ENCODE results near the gene TMEM200A. TPM values are rescaled to one million over a fixed set of nuclear protein-coding genes. Genes with fewer than 3 reads are reported as not detected.

Gene TMEM200A
- total RNA-seq, 3 donors from 2014 or later (not counting 1 experiment from before 2014, with no cell fraction given): 0.16 to 0.52 (median 0.50) TPM

DNA sequence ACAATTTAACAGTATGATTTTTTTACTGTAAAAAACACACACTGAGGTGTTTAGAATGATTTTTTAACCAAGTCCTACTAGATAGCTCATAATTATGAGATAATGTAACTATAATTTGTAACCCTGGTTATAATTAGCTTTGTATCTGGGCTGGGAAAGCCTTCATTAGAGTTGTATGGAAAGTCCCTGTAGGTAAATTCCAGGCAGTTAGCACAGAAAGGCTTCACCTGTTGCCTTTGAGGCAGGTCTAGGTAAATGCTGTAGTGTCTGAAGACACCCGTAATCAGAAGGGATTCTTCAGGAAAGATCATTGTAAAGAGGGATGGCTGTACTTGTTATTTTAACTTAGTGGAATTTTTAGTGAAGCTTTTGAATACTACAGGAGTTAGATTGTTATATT is 1.9 kb downstream of the TMEM200A start:
- no peak for TF ChIP-seq CTCF (IDR thresholded peaks at IDR 0.05)
- Histone ChIP-seq H3K9me3 (ENCODE audit: control insufficient read depth, insufficient read depth, low read length) (no peaks in the 10 kb centered on the region), H3K4me1 (ENCODE audit: control insufficient read depth, insufficient read depth, low read length) (peaks cover 15% of the 10 kb centered on the region), H3K27me3 (ENCODE audit: control insufficient read depth, insufficient read depth, low read length) (peaks cover 13% of the 10 kb centered on the region), H3K36me3 (ENCODE audit: control insufficient read depth, insufficient read depth, low read length) (no peaks in the 10 kb centered on the region), H3K4me3 (ENCODE audit: low read length) (no peak overlapping the region), H3K27ac (ENCODE audit: low read length) (no peak overlapping the region)
- no peak overlapping the region for H3K27ac Mint-ChIP-seq
- H3K4me3 Mint-ChIP-seq: no peak overlapping the region
- H3K9me3 Mint-ChIP-seq: no peaks in the 10 kb centered on the region
- H3K27me3 Mint-ChIP-seq (ENCODE audit: low read depth in 2 of 2): peaks cover 44 to 60% of the 10 kb centered on the region in 2 donors
- H3K36me3 Mint-ChIP-seq: no peaks in the 10 kb centered on the region
- DNase-seq: peak in 1 of 2 donors; percentile 32
- H3K4me1 Mint-ChIP-seq: peaks cover 0 to 6% of the 10 kb centered on the region in 2 donors
- intact Hi-C loops (cut with micrococcal nuclease): no loop called here
- ATAC-seq: no peak
- 100% methylated on average over 1 of the region's 1 CpG for WGBS (ENCODE audit: insufficient coverage)

- Mint-ChIP-seq H3K9me3 (no peaks in the 10 kb centered on the region), H3K27me3 (ENCODE audit: low read depth in 2 of 2) (peaks cover 41 to 52% of the 10 kb centered on the region in 2 donors), H3K4me1 (peaks cover 0 to 6% of the 10 kb centered on the region in 2 donors), H3K27ac (no peak overlapping the region), H3K36me3 (no peaks in the 10 kb centered on the region), H3K4me3 (no peak overlapping the region)
- H3K27ac ChIP-seq (ENCODE audit: low read length): no peak overlapping the region
- peaks cover 15% of the 10 kb centered on the region for H3K4me1 ChIP-seq (ENCODE audit: control insufficient read depth, insufficient read depth, low read length)
- DNase-seq: peak in 1 of 2 donors; percentile 6
- no peak for ATAC-seq
- peaks cover 13% of the 10 kb centered on the region for H3K27me3 ChIP-seq (ENCODE audit: control insufficient read depth, insufficient read depth, low read length)
- H3K9me3 ChIP-seq (ENCODE audit: control insufficient read depth, insufficient read depth, low read length): no peaks in the 10 kb centered on the region
- no peaks in the 10 kb centered on the region for H3K36me3 ChIP-seq (ENCODE audit: control insufficient read depth, insufficient read depth, low read length)
- 55% methylated on average over 1 of the region's 1 CpG for WGBS (ENCODE audit: insufficient coverage)
- no peak overlapping the region for H3K4me3 ChIP-seq (ENCODE audit: low read length)
- no peak for TF ChIP-seq CTCF (IDR thresholded peaks at IDR 0.05)
- intact Hi-C loops (cut with micrococcal nuclease): no loop called here
Measured at GRCh38 chr6:130368576-130368975, 2.8 kb downstream of the TMEM200A start.

DNA sequence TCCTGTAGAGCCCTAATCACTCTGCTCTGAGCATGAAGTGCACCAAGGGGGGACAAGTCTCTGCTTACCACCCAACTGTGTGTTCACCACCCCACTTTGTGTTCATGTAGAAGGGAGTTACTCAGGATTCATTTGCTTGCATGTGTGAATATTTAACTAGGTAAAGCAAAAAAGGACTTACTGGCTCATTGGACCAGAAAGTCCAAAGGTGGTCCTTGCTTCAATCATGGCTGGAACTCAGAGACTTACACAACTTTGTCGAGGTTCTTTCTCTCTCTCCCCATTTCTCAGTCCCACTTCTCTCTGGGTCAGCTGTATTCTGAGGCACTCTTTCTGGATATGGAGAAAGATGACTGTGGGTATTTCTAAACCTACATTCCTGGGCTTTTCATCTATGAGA is 4.0 kb downstream of the TMEM200A start:
- WGBS (ENCODE audit: insufficient coverage): 100% methylated on average over 1 of the region's 1 CpG
- Histone ChIP-seq H3K4me1 (ENCODE audit: control insufficient read depth, insufficient read depth, low read length) (peaks cover 15% of the 10 kb centered on the region), H3K4me3 (ENCODE audit: low read length) (no peak overlapping the region), H3K27ac (ENCODE audit: low read length) (no peak overlapping the region), H3K36me3 (ENCODE audit: control insufficient read depth, insufficient read depth, low read length) (no peaks in the 10 kb centered on the region), H3K27me3 (ENCODE audit: control insufficient read depth, insufficient read depth, low read length) (peaks cover 13% of the 10 kb centered on the region), H3K9me3 (ENCODE audit: control insufficient read depth, insufficient read depth, low read length) (no peaks in the 10 kb centered on the region)
- Mint-ChIP-seq H3K27me3 (ENCODE audit: low read depth in 2 of 2) (peaks cover 34 to 42% of the 10 kb centered on the region in 2 donors), H3K4me3 (no peak overlapping the region), H3K27ac (no peak overlapping the region), H3K9me3 (no peaks in the 10 kb centered on the region), H3K4me1 (peaks cover 0 to 2% of the 10 kb centered on the region in 2 donors), H3K36me3 (no peaks in the 10 kb centered on the region)
- intact Hi-C loops (cut with micrococcal nuclease): no loop called here
- DNase-seq (no peak), ATAC-seq (no peak)
- TF ChIP-seq CTCF (IDR thresholded peaks at IDR 0.05): no peak

DNA sequence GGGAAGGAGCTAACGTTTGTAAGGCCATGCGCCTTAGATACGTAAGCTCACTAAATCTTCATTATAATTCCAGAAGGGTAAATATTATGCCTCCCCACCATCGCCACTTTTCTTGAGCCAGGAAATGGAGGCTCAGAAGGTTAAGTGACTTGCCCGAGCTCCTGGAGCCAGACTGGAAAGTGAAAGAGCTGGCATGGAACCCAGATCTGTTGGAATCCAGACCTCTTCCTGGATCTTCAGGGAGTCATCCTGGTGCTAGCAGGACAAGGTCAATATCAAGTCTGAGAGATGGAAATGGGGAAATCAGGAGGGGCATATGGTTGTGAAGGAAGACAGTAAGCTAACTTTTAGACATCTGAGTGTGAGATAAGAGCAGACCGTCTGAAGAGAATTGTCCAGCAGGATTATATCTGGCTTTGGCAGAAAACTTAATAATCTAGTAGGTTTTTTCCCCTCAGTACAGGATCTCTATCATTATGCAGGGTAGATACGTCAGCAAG is 6.2 kb downstream of the TMEM200A start:
- Histone ChIP-seq H3K9me3 (ENCODE audit: control insufficient read depth, insufficient read depth, low read length) (no peaks in the 10 kb centered on the region), H3K36me3 (ENCODE audit: control insufficient read depth, insufficient read depth, low read length) (no peaks in the 10 kb centered on the region), H3K4me3 (ENCODE audit: low read length) (no peak overlapping the region), H3K27ac (ENCODE audit: low read length) (no peak overlapping the region), H3K27me3 (ENCODE audit: control insufficient read depth, insufficient read depth, low read length) (peaks cover 2% of the 10 kb centered on the region), H3K4me1 (ENCODE audit: control insufficient read depth, insufficient read depth, low read length) (no peaks in the 10 kb centered on the region)
- Mint-ChIP-seq H3K27me3 (ENCODE audit: low read depth in 2 of 2) (peaks cover 31 to 47% of the 10 kb centered on the region in 2 donors), H3K36me3 (no peaks in the 10 kb centered on the region), H3K4me3 (no peak overlapping the region), H3K9me3 (no peaks in the 10 kb centered on the region), H3K4me1 (no peaks in the 10 kb centered on the region), H3K27ac (no peak overlapping the region)
- DNase-seq (no peak), ATAC-seq (no peak)
- TF ChIP-seq CTCF (IDR thresholded peaks at IDR 0.05): no peak
- intact Hi-C loops (cut with micrococcal nuclease): no loop called here
- 92% methylated on average over 6 of the region's 7 CpGs for WGBS (ENCODE audit: insufficient coverage)

Measured in natural killer cell (primary cell).